Esophagus squamous epithelium (tissue), 5 donors: ENCODE results near the gene SAMM50. TPM values are rescaled to one million over a fixed set of nuclear protein-coding genes. Genes with fewer than 3 reads are reported as not detected.

Source experiments
- DNase-seq: peaks from one replicate; lab custom pipeline; 2025; lab: John Stamatoyannopoulos, UW
- H3K27ac ChIP-seq, 4 donors: fragments of 200-600 bp; sonication (generic); one replicate each; pipeline ENCODE4 v1.5.1; 2016 to 2019; ENCODE audit warnings: mild to moderate bottlenecking in 1 of 4
- H3K27me3 ChIP-seq, 4 donors: fragments of 200-600 bp; sonication (generic); 1 replicate in 3 of 4; 2 replicates in 1 of 4; pipeline versions ENCODE4 v1.5.1 to v1.6.0; 2017 to 2021; ENCODE audit warnings: antibody characterized with exemption in 1 of 4
- H3K36me3 ChIP-seq, 3 donors: fragments of 200-600 bp; sonication (generic); one replicate each; pipeline ENCODE4 v1.5.1; 2016 to 2019
- H3K4me1 ChIP-seq, 3 donors: fragments of 200-600 bp; sonication (generic); one replicate each; pipeline ENCODE4 v1.5.1; 2017 to 2019
- H3K4me3 ChIP-seq, 4 donors: fragments of 200-600 bp; sonication (generic); 1 replicate in 3 of 4; 2 replicates in 1 of 4; pipeline ENCODE4 v1.5.1; 2016 to 2019; ENCODE audit warnings: mild to moderate bottlenecking in 2 of 4, moderate library complexity in 1 of 4
- H3K9me3 ChIP-seq, 3 donors: fragments of 200-600 bp; sonication (generic); one replicate each; pipeline ENCODE4 v1.5.1; 2016 to 2019
- POLR2A ChIP-seq, 4 donors: fragments of 450-650 bp; IDR thresholded peaks; one replicate each; pipeline ENCODE4 v1.6.1; 2017; ENCODE audit warnings: antibody characterized with exemption in 4 of 4, mild to moderate bottlenecking in 4 of 4, moderate library complexity in 3 of 4
- WGBS, 2 donors: methylation state at CpG; one replicate each; pipeline ENCODE4 v1.1.5; 2018; 5-methylcytosine and 5-hydroxymethylcytosine counted together
- intact Hi-C: fragments of 100-400 bp; cut with DNase I; formaldehyde crosslinking; loops from one replicate; pipeline ENCODE4 v1.15.0; 2022
- total RNA-seq, 4 donors: library from RNA; depleted of rRNA; stranded (reverse); fragments of >200 nt; gene quantifications; one replicate each; pipeline ENCODE4 v1.1.0, GENCODE V29; 2016
- TF ChIP-seq, protein P1 (sequence below), 6 experiments: fragments of 450-650 bp in 4 of 6; fragments of 200-600 bp in 2 of 6; sonication (generic) in 2 of 6; IDR thresholded peaks; one replicate each; pipeline ENCODE4 v1.5.1; 2016 to 2019; ENCODE audit warnings: antibody characterized with exemption in 6 of 6, mild to moderate bottlenecking in 4 of 6, moderate library complexity in 4 of 6
- donor health status: DM: yes; HTN: yes; CAD: no.

SAMM50 gene
- total RNA-seq, 4 donors from 2014 or later = 24.4 to 45.5 (median 34.3) TPM

DNA sequence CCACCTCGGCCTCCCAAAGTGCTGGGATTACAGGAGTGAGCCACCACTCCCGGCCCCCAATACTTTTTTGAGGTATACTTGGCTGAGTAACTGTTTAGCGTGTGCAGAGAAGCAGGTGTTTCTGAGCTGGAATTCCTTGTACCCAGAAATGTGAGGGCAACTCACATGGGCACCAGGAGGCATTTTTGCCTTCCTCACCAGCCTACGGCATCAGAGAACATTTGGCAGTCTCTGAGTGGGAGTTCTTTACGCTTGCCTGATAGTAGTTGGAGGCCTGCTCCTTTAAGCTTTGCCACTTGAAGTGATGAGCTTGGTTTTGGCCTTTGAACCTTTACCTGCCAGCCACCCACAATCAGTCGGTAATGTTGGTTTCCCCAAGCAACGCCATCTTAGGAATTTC lies 78.0 kb downstream of the SAMM50 start:
- no peak overlapping the region for H3K4me3 ChIP-seq
- intact Hi-C loops = no loop called here
- H3K9me3 ChIP-seq = no peaks in the 10 kb centered on the region
- 88 to 90% methylated on average over 5 to 7 of the region's 7 CpGs for WGBS, 2 donors
- no peak for DNase-seq
- H3K27me3 ChIP-seq = no peaks in the 10 kb centered on the region
- H3K27ac ChIP-seq = peak overlapping the region in 2 of 4 donors; percentile 19 to 28
- H3K4me1 ChIP-seq = peaks cover 11 to 24% (median 13%) of the 10 kb centered on the region in 3 donors
- no peaks in the 10 kb centered on the region for H3K36me3 ChIP-seq
- TF ChIP-seq POLR2A (IDR thresholded peaks at IDR 0.05) = no peak
- TF ChIP-seq, protein P1, sequence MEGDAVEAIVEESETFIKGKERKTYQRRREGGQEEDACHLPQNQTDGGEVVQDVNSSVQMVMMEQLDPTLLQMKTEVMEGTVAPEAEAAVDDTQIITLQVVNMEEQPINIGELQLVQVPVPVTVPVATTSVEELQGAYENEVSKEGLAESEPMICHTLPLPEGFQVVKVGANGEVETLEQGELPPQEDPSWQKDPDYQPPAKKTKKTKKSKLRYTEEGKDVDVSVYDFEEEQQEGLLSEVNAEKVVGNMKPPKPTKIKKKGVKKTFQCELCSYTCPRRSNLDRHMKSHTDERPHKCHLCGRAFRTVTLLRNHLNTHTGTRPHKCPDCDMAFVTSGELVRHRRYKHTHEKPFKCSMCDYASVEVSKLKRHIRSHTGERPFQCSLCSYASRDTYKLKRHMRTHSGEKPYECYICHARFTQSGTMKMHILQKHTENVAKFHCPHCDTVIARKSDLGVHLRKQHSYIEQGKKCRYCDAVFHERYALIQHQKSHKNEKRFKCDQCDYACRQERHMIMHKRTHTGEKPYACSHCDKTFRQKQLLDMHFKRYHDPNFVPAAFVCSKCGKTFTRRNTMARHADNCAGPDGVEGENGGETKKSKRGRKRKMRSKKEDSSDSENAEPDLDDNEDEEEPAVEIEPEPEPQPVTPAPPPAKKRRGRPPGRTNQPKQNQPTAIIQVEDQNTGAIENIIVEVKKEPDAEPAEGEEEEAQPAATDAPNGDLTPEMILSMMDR (IDR thresholded peaks at IDR 0.05) = no peak

DNA sequence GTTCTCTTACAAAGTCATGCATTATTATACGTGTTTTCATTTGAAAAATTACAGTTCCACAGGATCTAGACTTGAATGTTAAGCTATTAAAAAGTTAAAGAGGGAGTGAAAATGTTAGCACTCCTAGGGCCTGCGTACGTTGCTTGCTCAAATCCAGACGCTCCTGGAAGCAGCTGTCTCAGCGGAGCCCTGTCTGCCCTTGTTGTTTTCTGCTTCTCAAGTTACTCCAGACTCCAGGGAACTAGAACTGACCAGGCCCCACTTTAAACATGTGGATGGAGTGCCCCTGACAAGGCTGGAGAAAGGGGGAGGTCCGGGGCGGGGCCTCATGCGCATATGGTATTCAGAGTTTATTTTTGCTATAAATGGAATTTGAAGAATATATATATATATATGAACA lies 78.5 kb downstream of the SAMM50 start:
- TF ChIP-seq, protein P1 (IDR thresholded peaks at IDR 0.05) = no peak
- H3K36me3 ChIP-seq = no peaks in the 10 kb centered on the region
- no peaks in the 10 kb centered on the region for H3K9me3 ChIP-seq
- intact Hi-C loops = no loop called here
- H3K4me1 ChIP-seq = peaks cover 12 to 27% (median 15%) of the 10 kb centered on the region in 3 donors
- no peaks in the 10 kb centered on the region for H3K27me3 ChIP-seq
- 71 to 75% methylated on average over 8 of the region's 8 CpGs for WGBS, 2 donors
- no peak overlapping the region for H3K4me3 ChIP-seq
- no peak for DNase-seq
- no peak overlapping the region for H3K27ac ChIP-seq

DNA sequence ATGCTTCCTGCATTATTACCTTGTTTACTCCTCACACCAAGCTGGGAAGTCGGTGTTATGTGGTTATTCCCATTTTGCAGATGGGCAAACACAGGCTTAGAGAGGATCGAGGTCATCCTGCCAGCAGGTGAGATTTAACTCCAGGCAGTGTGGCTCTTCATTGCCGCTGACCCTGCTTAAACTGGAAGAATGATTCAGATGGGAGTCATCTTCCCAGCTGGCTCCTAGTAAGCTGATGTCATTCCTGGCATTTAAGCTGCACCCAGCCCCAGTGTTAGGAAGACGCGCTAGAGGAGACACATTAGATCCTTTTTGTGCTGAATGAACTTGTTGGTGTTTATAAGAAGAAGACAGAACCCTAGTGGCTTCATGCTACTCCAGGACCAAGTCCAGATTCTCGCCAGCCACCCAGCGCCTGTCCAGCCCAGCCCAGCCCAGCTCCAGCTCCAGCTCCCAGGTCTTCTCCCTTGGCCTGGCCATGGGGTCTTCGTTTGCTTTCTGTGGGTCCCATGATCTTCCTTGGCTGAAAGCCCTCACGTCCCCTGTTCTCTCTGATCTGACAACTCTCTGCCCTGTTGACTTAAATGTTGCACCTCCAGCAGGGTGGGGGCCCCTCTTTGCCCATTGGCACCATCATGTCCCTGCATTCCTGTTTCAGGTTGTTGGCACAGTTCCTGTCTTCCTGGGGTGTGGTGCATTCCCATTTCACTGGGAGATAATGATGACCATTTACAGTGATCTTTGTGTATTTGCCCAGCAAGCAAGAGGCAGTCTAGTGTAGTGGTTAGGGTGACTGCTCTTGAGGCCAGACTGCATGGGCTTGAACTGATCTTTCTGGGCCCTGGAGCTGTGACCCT lies 82.5 kb downstream of the SAMM50 start:
- Histone ChIP-seq H3K36me3 (no peaks in the 10 kb centered on the region), H3K9me3 (no peaks in the 10 kb centered on the region), H3K27me3 (no peaks in the 10 kb centered on the region), H3K4me3 (no peak overlapping the region), H3K4me1 (peaks cover 12 to 22% (median 15%) of the 10 kb centered on the region in 3 donors), H3K27ac (peak overlapping the region in 3 of 4 donors; percentile 58 to 74 (median 70))
- TF ChIP-seq POLR2A (IDR thresholded peaks at IDR 0.05) = no peak
- DNase-seq = no peak
- intact Hi-C loops = no loop called here
- 33% methylated on average over 6 of the region's 9 CpGs for WGBS, 2 donors

DNA sequence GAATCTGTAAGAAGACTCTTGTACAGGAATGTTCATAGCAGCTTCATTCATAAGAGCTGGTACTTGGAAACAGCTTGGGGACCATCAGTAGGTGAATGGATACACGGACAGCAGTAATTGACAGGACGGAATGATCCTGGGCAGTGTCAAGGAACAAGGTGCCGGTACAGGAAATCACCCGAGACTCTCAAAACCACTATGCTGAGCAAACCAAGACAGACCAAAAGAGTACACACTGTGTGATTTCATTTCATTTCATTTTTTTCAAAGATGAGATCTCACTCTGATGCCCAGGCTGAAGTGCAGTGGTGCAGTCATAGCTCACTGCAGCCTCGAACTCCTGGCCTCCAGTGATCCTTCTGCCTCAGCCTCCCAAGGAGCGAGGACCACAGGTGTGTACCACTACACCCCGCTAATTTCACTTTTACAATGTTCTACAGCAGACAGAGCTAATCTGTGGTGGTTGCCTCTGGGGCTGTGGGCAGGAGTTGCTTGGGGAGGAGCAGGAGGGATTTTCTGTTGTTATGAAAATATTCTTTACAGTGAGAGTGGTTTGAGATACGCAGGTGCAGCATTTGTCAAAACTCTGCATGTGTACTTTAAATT lies 84.4 kb downstream of the SAMM50 start:
- intact Hi-C loops = no loop called here
- peaks cover 12 to 16% (median 15%) of the 10 kb centered on the region in 3 donors for H3K4me1 ChIP-seq
- no peaks in the 10 kb centered on the region for H3K9me3 ChIP-seq
- no peak overlapping the region for H3K27ac ChIP-seq
- no peak overlapping the region for H3K4me3 ChIP-seq
- H3K27me3 ChIP-seq = no peaks in the 10 kb centered on the region
- TF ChIP-seq, protein P1 (IDR thresholded peaks at IDR 0.05) = no peak
- no peak for TF ChIP-seq POLR2A (IDR thresholded peaks at IDR 0.05)
- DNase-seq = no peak
- WGBS, 2 donors = 80 to 89% methylated on average over 7 to 8 of the region's 8 CpGs
- no peaks in the 10 kb centered on the region for H3K36me3 ChIP-seq

DNA sequence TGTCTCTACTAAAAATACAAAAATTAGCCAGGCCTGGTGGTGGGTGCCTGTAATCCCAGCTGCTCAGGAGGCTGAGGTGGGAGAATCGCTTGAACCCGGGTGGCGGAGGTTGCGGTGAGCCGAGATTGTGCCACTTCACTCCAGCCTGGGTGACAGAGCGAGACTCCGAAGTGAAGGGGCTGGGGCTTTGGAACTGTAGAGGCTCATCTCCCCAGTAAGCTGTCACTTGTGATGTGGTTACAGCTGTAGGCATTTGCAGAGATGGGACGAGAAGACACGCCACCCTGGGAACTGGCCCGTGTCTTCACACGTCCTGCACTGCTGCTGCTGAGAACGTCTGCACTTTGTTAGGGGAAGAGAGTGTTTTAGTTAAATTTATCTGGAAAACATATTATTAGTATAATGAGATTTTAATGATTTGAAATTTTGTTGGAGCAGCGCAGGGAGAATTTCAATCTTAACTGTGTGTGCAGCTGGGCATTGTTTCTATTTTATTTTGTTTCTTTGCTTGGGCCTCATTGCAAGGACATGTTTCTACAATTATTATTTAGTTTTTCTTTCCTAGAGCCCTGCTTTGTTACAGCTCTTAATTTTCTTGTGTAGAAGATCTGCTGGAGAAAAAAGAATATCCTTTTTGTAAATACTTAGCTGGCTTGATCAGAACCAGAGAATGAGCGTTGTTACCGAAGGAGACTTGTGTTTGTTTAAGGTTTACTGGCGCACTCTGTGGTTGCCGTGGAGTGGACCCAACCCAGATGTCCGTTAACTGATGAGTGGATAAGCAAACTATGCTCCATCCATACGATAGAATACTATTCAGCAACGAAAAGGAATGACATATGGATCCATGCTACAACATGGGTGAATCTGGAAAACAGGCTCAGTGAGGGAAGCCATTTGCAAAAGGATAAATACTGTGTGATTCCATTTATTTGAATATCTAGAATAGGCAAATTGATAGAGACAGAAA lies 87.3 kb downstream of the SAMM50 start:
- TF ChIP-seq POLR2A (IDR thresholded peaks at IDR 0.05) = no peak
- TF ChIP-seq, protein P1 (IDR thresholded peaks at IDR 0.05) = no peak
- H3K9me3 ChIP-seq = no peaks in the 10 kb centered on the region
- H3K36me3 ChIP-seq = no peaks in the 10 kb centered on the region
- DNase-seq = no peak
- no peaks in the 10 kb centered on the region for H3K27me3 ChIP-seq
- intact Hi-C loops = no loop called here
- H3K4me3 ChIP-seq = no peak overlapping the region
- peak overlapping the region in 3 of 4 donors; percentile 26 to 60 (median 35) for H3K27ac ChIP-seq
- 52 to 62% methylated on average over 20 of the region's 20 CpGs for WGBS, 2 donors
- H3K4me1 ChIP-seq = peaks cover 7 to 10% (median 9%) of the 10 kb centered on the region in 3 donors
